Measurements from ENCODE around the gene TCF23.
A peak's percentile ranks its signal among the peaks of the same experiment; 100 is the strongest.

TCF23 gene

DNA sequence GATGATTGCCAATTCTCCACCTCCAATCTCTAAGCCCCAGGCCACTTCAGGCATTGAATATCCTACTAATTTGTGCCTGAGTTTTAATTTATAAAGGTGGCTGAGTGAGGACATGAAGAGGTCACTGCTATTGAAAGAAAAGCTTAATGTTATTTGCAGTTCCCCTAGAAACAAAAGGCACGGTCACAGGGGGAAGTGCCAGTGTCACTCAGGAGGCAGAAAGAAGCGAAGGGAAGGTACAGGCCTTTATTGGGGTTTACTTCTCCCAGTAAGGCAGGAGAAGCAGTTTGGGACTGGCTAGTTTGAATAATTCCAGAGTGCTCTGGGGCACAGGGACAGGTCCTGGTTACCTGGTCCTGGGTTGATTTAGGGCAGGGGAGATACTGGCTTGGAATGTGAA lies 26.9 kb upstream of the TCF23 start:
- TF ChIP-seq, protein P1, sequence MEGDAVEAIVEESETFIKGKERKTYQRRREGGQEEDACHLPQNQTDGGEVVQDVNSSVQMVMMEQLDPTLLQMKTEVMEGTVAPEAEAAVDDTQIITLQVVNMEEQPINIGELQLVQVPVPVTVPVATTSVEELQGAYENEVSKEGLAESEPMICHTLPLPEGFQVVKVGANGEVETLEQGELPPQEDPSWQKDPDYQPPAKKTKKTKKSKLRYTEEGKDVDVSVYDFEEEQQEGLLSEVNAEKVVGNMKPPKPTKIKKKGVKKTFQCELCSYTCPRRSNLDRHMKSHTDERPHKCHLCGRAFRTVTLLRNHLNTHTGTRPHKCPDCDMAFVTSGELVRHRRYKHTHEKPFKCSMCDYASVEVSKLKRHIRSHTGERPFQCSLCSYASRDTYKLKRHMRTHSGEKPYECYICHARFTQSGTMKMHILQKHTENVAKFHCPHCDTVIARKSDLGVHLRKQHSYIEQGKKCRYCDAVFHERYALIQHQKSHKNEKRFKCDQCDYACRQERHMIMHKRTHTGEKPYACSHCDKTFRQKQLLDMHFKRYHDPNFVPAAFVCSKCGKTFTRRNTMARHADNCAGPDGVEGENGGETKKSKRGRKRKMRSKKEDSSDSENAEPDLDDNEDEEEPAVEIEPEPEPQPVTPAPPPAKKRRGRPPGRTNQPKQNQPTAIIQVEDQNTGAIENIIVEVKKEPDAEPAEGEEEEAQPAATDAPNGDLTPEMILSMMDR (IDR thresholded peaks at IDR 0.05; ENCODE audit: low read depth, low read length, missing control alignments) = no peak
- in situ Hi-C loops (cut with HindIII; ENCODE audit: low sequenced_read_pairs) = loop anchor here (5.0 kb wide), 1 partner anchor 145 kb away; no protein-coding TSS in a partner anchor
- no peak for DNase-seq (ENCODE audit: low read depth)

DNA sequence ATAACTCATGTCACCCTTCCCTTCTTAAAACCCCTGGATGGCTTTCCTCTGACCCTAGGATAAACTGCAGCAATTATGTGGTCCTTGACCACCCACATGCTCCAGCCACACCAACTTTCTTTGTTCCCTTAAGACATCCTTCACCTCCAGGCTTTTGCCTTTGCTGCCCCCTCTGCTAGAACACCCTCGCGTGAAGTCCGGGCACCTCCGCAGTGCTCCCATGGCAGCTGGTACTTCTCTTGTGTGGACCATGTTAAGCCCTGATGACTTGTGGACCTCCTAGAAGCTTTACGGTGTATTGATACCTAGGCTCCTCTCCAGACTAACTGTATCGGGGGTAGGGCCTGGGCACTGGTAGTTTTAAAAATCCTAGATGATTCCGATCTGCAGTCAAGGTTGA lies 26.0 kb upstream of the TCF23 start:
- H3K4me3 ChIP-seq (ENCODE audit: low read depth, low read length) = no peak overlapping the region
- DNase-seq (ENCODE audit: low read depth) = no peak
- TF ChIP-seq, protein P1 (IDR thresholded peaks at IDR 0.05; ENCODE audit: low read depth, low read length, missing control alignments) = no peak
- in situ Hi-C loops (cut with HindIII; ENCODE audit: low sequenced_read_pairs) = loop anchor here (5.0 kb wide), 1 partner anchor 145 kb away; no protein-coding TSS in a partner anchor

More for the DNA sequence above, 26.9 kb upstream of the TCF23 start:
- no peak overlapping the region for H3K4me3 ChIP-seq (ENCODE audit: low read depth, low read length)

DNA sequence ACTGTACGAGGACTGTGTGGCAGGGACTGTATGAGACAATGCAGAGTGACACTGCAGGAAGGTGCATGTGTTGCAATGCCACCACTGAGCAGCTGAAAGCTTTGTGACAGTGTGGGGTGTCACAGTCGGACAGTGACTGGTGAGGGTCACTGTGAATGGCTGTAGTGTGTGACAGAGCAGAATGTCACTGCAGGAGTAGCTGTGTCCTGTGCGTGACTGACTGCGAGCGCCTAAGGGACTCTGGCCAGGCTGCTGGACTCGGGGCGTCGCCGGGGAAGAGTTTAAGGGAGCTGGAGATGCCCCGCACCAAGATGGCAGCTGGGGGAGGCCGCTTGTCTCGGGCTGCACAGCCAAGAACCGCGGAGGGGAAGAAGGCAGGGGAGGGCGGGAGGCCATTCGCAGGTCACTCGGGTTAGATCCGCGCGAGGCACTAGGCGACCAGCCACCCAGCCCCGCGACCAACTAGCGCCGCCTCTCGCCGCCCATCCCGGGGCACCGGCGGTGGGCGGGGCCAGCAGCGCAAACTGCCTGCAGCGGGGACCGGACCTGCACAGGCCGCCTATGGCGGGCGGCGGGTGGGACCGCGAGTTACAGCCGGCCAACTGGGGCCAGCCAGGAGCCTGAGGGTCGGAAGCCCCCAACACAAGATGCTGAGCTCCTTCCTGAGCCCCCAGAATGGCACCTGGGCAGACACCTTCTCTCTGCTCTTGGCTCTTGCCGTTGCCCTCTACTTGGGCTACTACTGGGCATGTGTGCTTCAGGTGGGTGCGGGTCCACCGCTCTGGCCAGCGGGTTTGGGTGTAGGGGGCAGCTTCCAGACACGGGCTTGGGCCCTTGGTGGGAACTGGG lies 25.3 kb upstream of the TCF23 start, which contains the start of gene ABHD1:
Gene ABHD1, plus strand, starts transcription at position 514 of the 849 bp plus-strand sequence. Its CDS starts 134 bp downstream, at position 648.
- DNase-seq (ENCODE audit: low read depth) = no peak

DNA sequence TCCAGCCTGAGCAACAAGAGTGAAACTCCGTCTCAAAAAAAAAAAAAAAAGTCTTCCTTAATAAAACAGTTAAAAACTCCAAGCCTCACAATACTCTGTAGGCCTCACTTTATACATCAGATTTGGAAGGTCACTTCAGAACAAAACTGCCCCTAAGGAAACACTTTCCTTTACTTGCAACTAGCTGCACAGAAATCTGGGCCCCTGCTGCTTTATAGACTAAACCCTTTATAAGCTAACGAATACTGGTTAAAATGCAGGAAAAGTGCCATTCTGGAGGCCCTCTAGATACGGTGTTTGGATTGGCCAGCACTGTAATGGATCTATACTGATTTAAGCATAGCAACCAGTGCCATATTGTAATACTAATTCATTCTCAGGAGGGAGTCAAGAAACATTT lies 23.7 kb upstream of the TCF23 start:
- H3K4me3 ChIP-seq (ENCODE audit: low read depth, low read length) = no peak overlapping the region
- in situ Hi-C loops (cut with HindIII; ENCODE audit: low sequenced_read_pairs) = no loop called here
- no peak for DNase-seq (ENCODE audit: low read depth)
- TF ChIP-seq, protein P1 (IDR thresholded peaks at IDR 0.05; ENCODE audit: low read depth, low read length, missing control alignments) = no peak

More for the DNA sequence above, 25.3 kb upstream of the TCF23 start, which contains the start of gene ABHD1:
- H3K4me3 ChIP-seq (ENCODE audit: low read depth, low read length) = peak within 1 kb of the TSS; percentile 53
- in situ Hi-C loops (cut with HindIII; ENCODE audit: low sequenced_read_pairs) = loop anchor here (5.0 kb wide), 1 partner anchor 144 kb away; no protein-coding TSS in a partner anchor
- TF ChIP-seq, protein P1 (IDR thresholded peaks at IDR 0.05; ENCODE audit: low read depth, low read length, missing control alignments) = no peak

DNA sequence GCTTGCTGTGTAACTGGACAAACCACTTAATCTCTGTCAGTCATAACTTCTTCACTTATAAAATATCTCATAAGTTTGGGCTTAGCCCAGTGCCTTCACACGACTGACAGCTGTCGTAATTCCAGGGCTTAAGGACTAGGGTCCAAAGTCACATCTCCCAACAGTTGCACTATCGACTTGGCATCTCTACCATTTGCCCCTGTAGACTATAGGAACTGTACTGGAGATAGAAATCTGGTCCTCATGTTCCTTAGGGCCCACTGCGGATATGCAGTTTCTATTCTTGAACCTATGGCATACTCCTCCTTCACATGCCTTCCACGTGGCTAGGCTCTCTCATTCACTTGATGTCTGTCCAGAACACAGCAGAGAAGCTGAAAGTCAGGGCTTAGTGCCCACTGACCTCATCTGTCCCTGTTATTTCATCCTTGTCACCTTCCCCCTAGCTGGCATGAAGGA lies 22.5 kb upstream of the TCF23 start:
- no peak for DNase-seq (ENCODE audit: low read depth)
- in situ Hi-C loops (cut with HindIII; ENCODE audit: low sequenced_read_pairs) = no loop called here
- H3K4me3 ChIP-seq (ENCODE audit: low read depth, low read length) = no peak overlapping the region
- TF ChIP-seq, protein P1 (IDR thresholded peaks at IDR 0.05; ENCODE audit: low read depth, low read length, missing control alignments) = no peak

DNA sequence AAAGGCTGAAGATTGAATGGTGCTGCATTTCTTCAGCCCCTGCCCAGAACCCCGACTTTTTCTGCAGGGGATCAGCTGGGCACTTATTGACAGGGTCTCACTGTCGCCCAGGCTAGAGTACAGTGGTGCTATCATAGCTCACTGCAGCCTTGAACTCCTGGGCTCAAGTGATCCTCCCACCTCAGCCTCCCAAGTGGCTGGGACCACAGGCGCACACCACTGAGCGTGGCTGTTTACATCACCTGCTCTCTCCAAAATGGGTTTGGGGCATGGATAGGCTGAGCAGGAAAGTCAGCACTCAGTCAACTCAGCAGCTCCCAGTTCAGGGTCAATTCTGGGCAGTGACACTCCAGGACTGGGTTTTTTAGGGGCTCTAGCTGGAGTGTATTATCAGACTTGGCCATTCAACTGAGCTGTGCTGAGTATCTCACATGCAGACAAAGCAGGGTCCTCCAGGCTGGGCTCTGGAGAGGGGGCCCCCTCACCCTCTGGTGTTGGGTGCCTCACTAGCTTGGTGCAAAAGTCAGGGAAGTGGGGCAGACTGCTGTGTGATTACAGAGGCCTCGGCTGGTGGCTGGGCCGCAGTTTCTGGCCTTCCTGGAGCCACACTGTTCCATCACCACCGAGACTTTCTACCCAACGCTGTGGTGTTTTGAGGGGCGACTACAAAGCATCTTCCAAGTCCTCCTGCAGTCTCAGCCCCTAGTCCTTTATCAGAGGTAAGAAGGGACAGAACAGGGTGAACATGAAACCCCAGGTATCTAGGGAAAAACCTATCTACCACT lies 20.7 kb upstream of the TCF23 start:
- TF ChIP-seq, protein P1 (IDR thresholded peaks at IDR 0.05; ENCODE audit: low read depth, low read length, missing control alignments) = no peak
- in situ Hi-C loops (cut with HindIII; ENCODE audit: low sequenced_read_pairs) = no loop called here
- no peak overlapping the region for H3K4me3 ChIP-seq (ENCODE audit: low read depth, low read length)
- no peak for DNase-seq (ENCODE audit: low read depth)
